Esophagus mucosa (tissue), 1 donor: ENCODE measurements around the gene RFC5. TPM values are rescaled to one million over a fixed set of nuclear protein-coding genes. Genes with fewer than 3 reads are reported as not detected.
A peak's percentile ranks its signal among the peaks of the same experiment; 100 is the strongest.
"Not testable (repeated sequence)": the region's sequence is repeated elsewhere in the genome, so short reads cannot be mapped to it uniquely, and the experiment has no call there.

Experiments used
- ATAC-seq: fragments of 200-7000 bp; cut with Tn5 transposase; one replicate; pipeline ENCODE4 v1.9.1; 2020
- total RNA-seq: library from RNA; stranded (reverse); gene quantifications from one replicate; pipeline ENCODE4 v1.2.4, GENCODE V29; 2023
- donor health status: DM: yes; HTN: yes; CAD: no.

The RFC5 gene
- total RNA-seq, 1 donor from 2014 or later = 16.2 TPM

DNA sequence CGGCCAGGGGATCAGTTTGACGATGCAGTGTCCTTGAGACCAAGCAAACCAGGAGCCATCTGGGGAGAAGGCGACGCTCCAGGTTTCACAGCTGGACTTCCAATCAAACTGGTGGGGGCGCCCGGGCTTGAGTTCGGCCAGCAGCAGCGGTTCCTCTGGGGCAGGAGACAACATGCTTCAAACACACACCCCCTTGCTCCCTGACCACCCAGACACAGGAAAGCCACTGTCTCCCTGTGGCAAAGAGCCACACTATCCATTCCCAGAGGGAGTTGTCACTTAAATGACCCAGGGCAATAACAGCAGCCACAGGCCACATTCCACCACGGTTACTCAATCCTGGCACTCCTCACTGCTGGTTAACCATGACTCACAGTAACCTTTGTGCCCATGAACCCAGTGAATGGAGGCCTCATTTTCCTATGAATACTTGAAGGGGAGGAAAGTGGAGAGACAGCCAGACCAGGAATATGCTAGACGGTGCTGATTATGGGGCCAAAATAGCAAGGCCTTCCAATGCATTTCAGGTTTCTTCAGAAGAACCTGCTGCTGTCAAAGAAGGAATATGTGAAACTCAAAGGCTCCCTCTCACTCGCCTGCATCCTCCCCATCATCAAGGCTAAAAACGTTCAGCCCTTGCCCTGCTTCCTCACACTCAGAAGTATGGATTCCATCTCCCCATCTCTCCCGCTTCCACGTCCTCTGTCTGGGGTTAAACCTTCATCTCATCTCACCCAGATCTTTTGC lies 36.0 kb downstream of the RFC5 start:
- peak; percentile 99 for ATAC-seq

DNA sequence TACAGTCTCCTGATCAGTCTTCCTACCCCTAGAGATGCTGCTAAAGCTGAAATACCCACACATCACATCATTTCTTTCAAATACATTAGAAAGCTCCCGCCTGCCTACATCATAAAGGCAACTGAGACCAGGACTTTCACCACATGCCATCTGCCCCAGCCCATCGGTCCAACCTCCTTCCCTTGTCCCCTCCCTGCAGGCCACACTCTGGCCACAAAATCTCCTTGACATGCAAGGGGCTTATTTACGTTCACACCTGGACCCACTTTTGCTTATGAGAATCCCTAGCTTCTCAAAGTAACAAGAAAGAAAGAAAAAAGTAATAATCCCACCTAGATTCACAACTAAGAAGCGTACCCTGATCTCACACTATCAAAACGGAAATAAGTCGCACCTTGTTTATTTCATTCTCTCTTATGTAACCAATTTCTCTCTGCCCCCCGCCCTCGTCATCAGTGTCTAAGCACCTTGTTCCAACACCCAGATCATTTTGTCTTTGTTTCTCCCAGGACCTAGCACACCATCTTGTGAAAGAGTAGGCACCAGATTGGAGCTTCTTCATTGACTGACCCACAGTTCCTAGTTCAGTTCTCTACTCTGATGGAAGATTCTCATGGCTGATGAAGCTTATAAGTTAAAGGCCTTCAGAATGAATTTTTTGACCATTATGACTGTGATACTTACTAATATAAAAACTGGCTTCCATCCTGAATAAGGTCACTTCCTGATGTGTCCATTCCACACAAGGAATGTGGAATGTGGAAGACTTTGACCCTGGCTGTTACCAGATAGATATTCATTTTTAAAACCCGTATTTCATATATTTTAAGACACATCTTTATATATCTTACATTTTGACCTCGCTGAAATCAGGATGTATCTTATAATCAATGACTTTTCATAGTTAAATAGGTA lies 36.8 kb downstream of the RFC5 start:
- no peak for ATAC-seq

DNA sequence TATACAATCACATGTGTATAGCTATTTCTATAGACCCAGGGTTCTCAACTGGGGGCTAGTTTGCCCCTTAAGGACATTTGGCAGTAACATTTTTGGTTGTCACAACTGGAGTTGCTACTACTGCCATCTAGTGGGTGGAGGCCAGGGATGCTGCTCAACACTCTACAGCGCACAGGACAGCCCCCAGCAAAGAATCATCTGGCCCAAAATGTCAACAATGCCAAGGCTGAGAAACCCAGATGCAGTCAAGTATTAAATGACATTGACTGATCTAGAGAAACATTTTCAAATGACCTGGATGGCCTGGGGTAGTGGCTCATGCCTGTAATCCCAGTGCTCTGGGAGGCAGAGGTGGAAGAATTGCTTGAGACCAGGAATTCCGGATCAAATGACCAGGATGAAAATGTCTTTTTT lies 38.6 kb downstream of the RFC5 start:
- peak; percentile 49 for ATAC-seq

DNA sequence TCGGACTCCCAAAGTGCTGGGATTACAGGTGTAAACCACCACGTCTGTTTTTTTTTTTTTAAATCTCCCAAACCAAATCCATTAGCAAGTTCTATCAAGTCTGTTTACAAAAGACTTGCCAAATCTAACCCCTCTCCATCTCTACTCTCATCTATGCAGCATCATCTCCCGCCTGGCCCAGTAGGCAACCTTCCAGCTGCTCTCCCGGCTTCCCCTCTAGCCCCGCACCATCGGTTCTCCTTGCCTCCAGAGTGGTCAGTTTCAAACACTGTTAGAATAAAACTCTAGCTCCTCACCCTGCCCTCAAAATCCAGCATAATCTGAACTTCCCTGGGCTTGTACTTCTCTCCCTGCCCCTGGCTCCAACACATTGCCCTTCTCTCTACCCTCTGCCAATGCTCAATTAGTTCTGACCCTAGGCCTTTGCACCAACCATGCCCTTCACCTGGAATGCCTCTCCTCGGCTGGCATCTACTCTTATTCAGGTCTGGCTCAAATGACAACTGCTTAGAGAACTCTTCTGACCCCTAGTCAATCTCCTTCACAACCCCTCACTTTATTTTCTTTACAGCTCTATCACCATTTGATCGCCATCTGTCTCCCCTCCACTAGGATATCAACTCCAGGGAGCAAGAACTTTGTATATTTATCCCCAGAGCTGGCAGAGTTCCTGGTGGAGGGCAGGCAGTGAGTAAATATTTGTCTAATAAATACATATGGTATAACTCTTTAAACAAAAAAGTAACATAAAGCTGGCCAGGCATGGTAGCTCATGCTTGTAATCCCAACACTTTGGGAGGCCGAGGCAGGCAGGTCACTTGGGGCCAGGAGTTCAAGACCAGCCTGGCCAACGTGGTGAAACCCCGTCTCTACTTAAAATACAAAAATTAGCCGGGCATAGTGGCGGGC lies 39.6 kb downstream of the RFC5 start:
- ATAC-seq = no peak

DNA sequence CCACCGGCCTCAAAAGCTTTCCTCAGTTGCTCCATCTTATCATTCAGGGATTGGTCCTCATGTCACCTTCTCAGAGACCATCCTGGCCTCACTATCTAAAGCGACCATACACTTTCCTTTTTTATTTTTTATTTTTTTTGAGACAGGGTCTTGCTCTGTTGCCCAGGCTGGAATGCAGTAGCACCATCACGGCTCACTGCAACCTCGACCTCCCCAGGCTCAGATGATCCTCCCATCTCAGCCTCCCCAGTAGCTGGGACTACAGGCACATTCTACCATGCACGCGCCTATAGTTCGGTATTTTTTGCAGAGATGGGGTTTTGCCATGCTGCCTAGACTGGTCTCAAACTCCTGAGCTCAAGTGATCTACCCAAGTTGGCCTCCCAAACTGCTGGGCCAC lies 41.7 kb downstream of the RFC5 start:
- ATAC-seq = no peak

DNA sequence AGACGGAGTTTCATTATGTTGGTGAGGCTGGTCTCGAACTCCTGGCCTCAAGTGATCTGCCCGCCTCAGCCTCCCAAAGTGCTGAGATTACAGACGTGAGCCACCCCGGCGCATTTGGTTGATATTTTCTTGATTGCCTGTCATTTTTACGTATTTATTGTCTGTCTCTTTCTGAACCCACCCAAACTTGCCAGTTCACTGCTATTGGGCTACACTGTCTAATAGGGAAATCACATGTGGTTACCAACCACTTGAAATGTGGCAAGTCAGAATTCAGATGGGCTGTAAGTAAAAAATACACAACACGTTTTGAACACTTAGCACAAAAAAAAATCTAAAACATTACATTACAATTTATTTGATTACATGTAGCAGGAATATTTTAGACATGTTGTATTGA lies 42.4 kb downstream of the RFC5 start:
- ATAC-seq = no peak

DNA sequence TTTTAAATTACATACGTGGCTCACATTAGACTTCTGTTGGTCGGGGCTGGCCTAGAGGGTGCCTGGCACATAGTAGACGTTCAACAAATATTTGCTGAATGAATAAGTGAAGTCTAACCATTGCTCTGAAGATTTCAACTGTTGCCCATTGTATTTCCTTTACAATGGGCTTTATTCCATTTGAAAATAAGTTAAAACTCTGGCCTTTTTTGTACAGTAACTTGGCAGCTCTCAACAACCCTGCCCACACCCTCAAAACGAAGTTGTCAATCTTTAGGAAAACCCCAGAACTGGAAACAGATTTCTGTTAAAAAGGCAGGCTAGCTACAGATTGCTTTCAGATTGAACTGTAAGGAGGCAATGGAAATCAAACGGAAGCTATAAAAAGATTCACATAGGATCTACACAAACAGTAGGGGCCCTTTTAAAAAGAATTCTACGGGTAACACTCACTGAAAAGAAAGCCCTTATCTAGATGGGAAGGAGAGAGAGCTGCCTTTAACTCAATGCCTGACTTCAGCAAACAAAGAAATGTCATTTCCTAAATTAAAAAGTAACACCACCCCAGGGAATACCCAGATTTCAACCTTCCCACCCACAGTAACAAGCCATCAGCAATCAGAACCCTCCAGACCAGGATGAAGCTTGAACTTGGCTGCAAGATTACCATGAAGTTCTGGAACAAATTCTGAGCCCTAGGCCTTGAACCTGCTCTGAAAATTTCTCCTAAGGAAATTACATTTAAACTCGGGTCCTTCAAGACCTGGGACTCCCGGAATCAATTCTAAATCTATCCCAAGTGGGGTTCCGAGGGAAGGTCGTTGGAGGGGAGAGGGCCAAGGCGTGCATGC lies 43.1 kb downstream of the RFC5 start:
- no peak for ATAC-seq

DNA sequence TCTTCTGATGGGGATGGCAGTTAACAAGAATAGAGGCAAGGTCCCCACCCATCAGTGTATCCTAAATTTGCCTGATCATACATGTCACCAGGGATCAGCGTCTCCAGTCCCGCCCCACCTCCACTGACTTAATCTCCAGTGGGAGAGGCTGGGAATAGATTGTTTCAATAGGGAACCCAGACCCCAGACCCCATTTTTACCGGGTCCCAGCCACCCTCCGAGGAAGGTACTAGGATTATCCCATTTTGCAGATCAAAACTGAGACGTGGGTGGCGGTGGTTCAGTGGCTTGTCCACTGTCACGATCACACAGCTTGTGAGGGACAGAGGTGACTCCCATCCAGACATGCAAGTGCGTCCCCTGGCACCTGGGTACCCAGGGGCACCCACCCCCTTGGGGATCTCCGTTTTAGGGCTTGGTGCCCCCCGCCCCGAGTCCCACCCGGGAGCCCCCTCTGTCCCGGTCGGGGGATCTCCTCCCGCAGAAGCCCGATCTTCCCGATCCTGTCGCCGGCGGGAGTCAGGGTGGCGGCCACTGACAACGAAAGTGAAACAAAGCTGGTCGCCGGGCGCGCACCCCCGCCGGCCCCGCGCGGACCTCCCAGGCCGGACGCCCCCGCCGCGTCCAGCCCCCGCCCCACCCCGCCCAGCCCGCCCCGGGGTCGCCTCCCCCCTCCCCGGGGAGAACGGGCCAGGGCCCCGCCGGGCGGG lies 44.0 kb downstream of the RFC5 start:
- peak; percentile 19 for ATAC-seq

DNA sequence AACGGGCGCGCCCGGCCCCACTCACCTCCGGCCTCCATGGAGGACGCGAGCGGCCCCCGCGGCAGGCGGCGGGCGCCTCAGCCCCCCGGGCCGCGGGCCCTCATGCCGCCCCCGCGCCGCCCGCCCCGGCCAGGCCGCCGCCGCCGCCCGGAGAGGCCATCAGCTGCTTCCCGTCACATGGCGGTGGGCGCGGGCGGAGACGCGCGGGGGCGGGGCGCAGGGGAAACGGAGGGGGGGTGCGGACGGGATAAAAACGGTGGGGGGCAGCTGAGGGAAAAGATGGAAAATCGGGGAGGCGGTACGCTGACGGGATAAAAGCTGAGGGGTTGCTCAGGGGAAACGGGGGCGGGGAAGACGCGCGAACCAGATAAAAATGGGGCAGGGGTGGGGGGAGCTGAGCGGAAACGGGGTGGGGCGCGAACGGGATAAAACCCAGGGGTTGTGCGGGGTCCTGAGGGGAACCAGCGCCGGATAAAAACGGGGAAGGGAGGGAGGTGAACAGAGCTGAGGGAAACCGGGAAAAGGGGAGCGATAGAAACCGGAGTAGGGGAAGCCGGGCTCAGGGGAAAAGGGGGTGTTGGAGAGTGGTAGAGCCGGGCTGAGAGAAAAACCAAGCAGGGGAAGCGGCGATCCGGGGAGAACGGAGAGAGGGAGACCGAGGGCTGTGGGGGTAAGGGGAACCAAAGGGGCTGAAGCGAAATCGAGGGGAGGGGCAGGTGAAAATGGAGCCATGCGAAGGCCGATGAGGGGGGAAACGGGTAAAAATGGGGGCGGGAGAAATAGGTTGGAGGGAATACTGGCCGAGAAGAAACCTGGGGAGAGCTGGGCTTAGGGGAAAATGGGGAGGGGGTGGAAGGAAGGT lies 44.7 kb downstream of the RFC5 start, which contains the start of gene WSB2:
TSS of gene WSB2 (minus strand) at position 169 of the 862 bp plus-strand sequence. CDS start at position 38, 131 bp downstream.
- ATAC-seq = peak; percentile 22

DNA sequence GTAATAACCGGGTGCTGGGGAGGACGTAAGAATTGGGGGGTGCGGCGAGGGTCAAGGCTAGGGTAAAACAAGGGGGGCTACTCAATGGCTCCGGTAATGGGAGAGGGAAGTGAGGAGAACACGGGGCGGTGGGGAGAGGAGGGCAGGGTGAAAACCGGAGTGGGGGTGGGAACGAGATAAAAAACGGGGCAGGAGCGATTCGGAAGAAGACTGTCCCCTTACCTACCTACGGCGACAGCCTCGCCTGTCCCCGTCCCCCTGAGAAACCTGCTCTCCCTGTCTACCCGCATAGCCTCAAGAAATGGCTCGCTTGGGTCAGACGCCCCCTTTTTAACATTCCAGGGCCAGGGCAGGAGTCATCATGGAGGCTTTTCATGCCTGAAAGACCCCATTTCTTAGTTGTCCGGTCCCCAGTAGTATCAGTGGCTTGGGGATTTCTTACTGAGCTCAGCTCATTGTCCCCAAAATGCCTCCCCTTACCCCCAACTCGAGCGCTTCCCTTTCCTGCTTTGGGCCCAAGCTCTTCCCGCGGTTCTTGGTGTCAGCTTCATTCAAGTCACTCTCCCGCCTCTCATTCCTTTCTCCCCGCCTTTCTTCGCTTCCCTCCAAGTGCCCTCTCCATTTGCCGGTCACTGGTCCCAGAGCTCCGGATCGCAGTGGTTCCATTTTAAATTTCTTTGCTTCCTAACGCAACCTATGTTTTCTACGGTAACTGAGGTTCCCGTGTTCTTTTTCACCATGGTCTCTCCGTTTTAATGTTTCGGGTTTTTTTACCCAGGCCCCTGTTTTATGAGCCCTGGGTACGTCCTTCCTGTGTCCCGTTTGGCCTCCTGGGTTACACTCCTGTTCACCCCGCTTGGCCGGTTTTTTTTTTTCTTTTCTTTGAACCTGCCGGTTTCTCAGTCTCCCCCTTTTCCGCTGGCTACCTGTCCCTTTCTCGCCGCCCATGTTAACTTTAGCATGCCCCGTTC lies 45.7 kb downstream of the RFC5 start:
- ATAC-seq = peak; percentile 59

DNA sequence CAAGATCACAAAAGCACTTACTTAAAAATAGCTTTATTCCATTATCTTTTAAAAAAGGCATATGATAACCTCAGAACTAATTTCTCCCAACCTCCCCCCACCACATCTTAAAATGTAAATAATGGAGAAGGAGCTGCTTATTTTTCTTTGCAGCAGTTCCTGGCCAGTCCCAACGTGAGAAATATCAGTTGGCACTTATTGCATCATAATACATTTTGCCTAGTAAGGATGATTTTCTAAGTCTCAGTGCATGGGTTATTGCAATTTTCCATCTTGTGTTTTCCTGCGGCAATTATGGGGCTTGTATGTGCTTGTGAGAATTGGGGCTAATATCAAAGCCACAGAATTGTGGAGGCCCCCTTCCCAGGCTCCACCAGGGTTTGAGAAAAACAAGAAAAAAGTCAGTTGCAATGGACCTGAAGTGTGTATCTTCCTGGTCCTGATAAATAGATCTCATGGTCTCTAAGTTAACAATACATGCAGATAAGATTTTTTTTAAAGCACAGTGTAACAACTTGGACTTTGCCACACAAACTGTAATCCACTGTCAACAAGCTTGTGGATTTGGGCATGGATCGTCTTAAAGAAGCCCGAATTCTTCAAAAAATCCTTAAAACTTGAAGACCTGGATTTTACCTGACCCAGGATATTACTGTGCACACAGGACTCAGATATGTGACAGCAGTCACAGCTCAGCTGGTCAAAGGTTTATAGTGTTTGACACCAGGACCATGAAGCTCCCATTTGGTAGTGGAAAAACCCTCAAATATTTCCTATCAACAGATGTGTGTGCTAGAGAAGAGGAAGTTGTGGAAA lies 47.3 kb downstream of the RFC5 start:
- no peak for ATAC-seq

DNA sequence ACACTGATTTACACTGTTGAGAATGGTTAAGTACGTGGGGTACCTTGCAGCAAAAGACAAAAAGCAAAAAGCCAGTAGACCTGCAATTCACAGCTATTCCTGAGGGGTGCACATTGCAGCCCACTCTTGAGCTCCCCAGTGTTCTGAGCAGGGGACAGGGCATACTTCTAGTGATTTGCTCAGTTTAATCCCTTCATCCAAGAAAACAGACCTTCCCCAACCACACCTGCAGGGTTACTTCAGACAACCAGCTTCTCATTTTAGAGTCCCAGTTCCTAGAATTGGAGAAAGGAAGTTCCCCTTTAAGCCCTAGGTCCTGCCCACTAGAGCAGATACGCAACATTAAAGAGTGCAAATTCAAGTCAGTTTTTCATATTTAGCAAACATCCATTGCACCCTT lies 48.1 kb downstream of the RFC5 start:
- ATAC-seq = no peak

DNA sequence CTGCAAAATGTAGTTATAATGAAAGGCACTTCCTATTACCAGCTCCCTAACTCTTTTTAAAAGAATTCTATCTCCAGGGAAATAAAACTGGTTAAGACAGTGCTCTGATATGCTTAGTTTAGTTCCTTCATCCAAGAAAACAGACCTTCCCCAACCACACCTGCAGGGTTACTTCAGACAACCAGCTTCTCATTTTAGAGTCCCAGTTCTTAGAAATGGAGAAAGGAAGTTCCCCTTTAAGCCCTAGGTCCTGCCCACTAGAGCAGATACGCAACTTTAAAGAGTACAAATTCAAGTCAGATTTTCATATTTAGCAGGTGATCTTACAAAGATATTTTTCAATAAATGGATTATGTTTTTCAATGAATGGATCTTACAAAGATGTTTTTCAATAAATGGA lies 48.9 kb downstream of the RFC5 start:
- no peak for ATAC-seq

DNA sequence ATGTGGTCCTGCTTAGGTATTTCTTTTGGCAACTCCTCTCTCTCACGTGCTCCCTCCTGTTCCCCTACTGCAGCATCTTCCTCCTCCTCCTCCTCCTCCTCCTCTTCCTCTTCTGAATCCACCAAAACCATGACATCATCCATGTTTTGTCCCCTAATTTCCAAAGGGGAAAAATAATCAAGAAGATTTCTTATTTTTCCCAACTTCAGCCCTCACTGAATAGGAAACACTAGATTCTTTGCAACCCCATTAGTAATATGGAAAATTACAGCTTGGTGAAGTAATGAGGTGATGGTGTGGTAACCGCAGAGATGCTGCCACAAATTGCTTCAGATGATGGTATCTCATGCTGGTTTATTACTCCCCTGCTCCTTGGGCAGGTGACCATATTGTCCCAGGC lies 51.9 kb downstream of the RFC5 start:
- ATAC-seq = no peak

DNA sequence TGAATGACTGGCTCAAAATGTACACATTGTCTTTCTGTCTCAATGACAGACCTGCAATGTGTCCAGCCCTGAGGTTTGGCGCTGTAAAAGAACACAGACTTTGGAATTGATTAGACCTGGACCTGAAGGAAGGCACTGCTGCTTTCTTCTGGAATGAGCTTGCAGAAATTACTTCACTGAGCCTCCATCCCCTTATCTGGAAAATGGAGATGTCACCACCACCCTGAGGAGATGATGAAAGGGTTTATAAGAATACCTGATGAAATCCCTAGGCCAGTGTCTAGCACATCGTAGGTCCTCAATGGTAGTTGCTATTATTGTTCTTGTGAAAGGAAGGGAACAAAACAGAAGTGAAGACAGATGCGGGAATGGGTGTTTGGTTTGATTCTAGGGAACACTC lies 54.1 kb downstream of the RFC5 start:
- no peak for ATAC-seq

DNA sequence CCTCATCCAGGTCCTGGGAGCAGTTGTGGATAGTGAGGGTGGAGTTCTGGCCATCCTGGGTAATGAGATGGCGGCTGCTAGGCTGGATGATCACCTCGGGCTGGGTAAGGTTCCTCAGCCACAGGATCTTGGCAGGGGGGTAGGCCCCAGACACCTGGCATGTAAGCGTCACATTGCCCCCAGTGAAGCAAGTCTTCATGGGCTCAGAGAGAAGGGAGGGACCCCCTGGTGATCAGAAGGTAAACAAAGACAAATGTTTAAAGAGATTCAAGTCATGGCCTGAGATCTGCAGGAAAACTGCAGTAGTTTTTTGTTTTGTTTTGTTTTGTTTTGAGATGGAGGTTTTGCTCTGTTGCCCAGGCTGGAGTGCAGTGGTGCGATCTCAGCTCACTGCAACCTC lies 57.3 kb downstream of the RFC5 start:
- ATAC-seq = no peak

DNA sequence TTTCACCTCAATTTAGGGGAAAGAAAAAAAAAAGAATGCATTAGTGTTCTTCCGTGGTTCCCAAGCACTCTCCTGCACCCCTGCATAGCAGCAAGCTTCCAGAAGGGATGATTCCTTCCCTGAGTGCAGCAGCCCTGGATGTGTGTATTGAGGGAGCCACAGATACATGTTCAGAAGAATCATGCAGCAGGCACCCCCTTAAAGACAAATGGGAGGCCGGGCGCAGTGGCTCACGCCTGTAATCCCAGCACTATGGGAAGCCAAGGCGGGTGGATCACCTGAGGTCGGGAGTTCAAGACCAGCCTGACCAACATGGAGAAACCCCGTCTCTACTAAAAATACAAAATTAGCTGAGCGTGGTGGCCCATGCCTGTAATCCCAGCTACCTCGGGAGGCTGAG lies 65.0 kb downstream of the RFC5 start:
- ATAC-seq = not testable (repeated sequence)
